ENCODE results near the gene CFDP1.

Gene CFDP1

GRCh38 chr16:75326333-75326732 lies 107.0 kb downstream of the CFDP1 start:
- no peaks in the 10 kb centered on the region for H3K9me3 ChIP-seq (ENCODE audit: control insufficient read depth in 5 of 5, low read length in 5 of 5)
- H3K9ac ChIP-seq (ENCODE audit: low read length in 5 of 5) = no peak overlapping the region
- no peak overlapping the region for H3K4me3 ChIP-seq (ENCODE audit: low read depth in 1 of 5, low read length in 5 of 5)
- H3K27me3 ChIP-seq (ENCODE audit: control insufficient read depth in 5 of 5, insufficient read depth in 4 of 5, low read length in 5 of 5) = no peaks in the 10 kb centered on the region
- peaks cover 0 to 3% (median 0%) of the 10 kb centered on the region in 5 donors for H3K36me3 ChIP-seq (ENCODE audit: control insufficient read depth in 5 of 5, insufficient read depth in 5 of 5, low read length in 5 of 5)
- no peaks in the 10 kb centered on the region for H3K4me1 ChIP-seq (ENCODE audit: control insufficient read depth in 5 of 5, insufficient read depth in 5 of 5, low read length in 5 of 5)
- H3K27ac ChIP-seq (ENCODE audit: low read depth, low read length) = no peak overlapping the region

GRCh38 chr16:75323933-75324332 lies 109.4 kb downstream of the CFDP1 start:
- peaks cover 0 to 13% (median 7%) of the 10 kb centered on the region in 5 donors for H3K4me1 ChIP-seq (ENCODE audit: control insufficient read depth in 5 of 5, insufficient read depth in 5 of 5, low read length in 5 of 5)
- H3K27me3 ChIP-seq (ENCODE audit: control insufficient read depth in 5 of 5, insufficient read depth in 4 of 5, low read length in 5 of 5) = no peaks in the 10 kb centered on the region
- no peak overlapping the region for H3K4me3 ChIP-seq (ENCODE audit: low read depth in 1 of 5, low read length in 5 of 5)
- H3K27ac ChIP-seq (ENCODE audit: low read depth, low read length) = no peak overlapping the region
- peaks cover 0 to 3% (median 0%) of the 10 kb centered on the region in 5 donors for H3K36me3 ChIP-seq (ENCODE audit: control insufficient read depth in 5 of 5, insufficient read depth in 5 of 5, low read length in 5 of 5)
- H3K9me3 ChIP-seq (ENCODE audit: control insufficient read depth in 5 of 5, low read length in 5 of 5) = no peaks in the 10 kb centered on the region
- no peak overlapping the region for H3K9ac ChIP-seq (ENCODE audit: low read length in 5 of 5)

- no peaks in the 10 kb centered on the region for H3K27me3 ChIP-seq (ENCODE audit: control insufficient read depth in 5 of 5, insufficient read depth in 4 of 5, low read length in 5 of 5)
- peaks cover 0 to 14% (median 7%) of the 10 kb centered on the region in 5 donors for H3K4me1 ChIP-seq (ENCODE audit: control insufficient read depth in 5 of 5, insufficient read depth in 5 of 5, low read length in 5 of 5)
- H3K4me3 ChIP-seq (ENCODE audit: low read depth in 1 of 5, low read length in 5 of 5) = no peak overlapping the region
These were observed 110.1 kb downstream of the CFDP1 start for GRCh38 chr16:75323198-75323597.

GRCh38 chr16:75322740-75323139 lies 110.6 kb downstream of the CFDP1 start:
- Histone ChIP-seq H3K9ac (ENCODE audit: low read length in 5 of 5) (no peak overlapping the region), H3K27ac (ENCODE audit: low read depth, low read length) (no peak overlapping the region), H3K4me3 (ENCODE audit: low read depth in 1 of 5, low read length in 5 of 5) (no peak overlapping the region), H3K9me3 (ENCODE audit: control insufficient read depth in 5 of 5, low read length in 5 of 5) (no peaks in the 10 kb centered on the region), H3K4me1 (ENCODE audit: control insufficient read depth in 5 of 5, insufficient read depth in 5 of 5, low read length in 5 of 5) (peaks cover 0 to 19% (median 11%) of the 10 kb centered on the region in 5 donors), H3K36me3 (ENCODE audit: control insufficient read depth in 5 of 5, insufficient read depth in 5 of 5, low read length in 5 of 5) (peaks cover 0 to 3% (median 0%) of the 10 kb centered on the region in 5 donors), H3K27me3 (ENCODE audit: control insufficient read depth in 5 of 5, insufficient read depth in 4 of 5, low read length in 5 of 5) (no peaks in the 10 kb centered on the region)

More at GRCh38 chr16:75323198-75323597, 110.1 kb downstream of the CFDP1 start:
- H3K9ac ChIP-seq (ENCODE audit: low read length in 5 of 5) = no peak overlapping the region
- no peaks in the 10 kb centered on the region for H3K9me3 ChIP-seq (ENCODE audit: control insufficient read depth in 5 of 5, low read length in 5 of 5)
- H3K27ac ChIP-seq (ENCODE audit: low read depth, low read length) = no peak overlapping the region
- peaks cover 0 to 3% (median 0%) of the 10 kb centered on the region in 5 donors for H3K36me3 ChIP-seq (ENCODE audit: control insufficient read depth in 5 of 5, insufficient read depth in 5 of 5, low read length in 5 of 5)

GRCh38 chr16:75320435-75320834 lies 112.9 kb downstream of the CFDP1 start:
- peaks cover 0 to 3% (median 0%) of the 10 kb centered on the region in 5 donors for H3K36me3 ChIP-seq (ENCODE audit: control insufficient read depth in 5 of 5, insufficient read depth in 5 of 5, low read length in 5 of 5)
- no peaks in the 10 kb centered on the region for H3K9me3 ChIP-seq (ENCODE audit: control insufficient read depth in 5 of 5, low read length in 5 of 5)
- H3K27me3 ChIP-seq (ENCODE audit: control insufficient read depth in 5 of 5, insufficient read depth in 4 of 5, low read length in 5 of 5) = no peaks in the 10 kb centered on the region
- no peak overlapping the region for H3K4me3 ChIP-seq (ENCODE audit: low read depth in 1 of 5, low read length in 5 of 5)
- H3K4me1 ChIP-seq (ENCODE audit: control insufficient read depth in 5 of 5, insufficient read depth in 5 of 5, low read length in 5 of 5) = peaks cover 0 to 23% (median 16%) of the 10 kb centered on the region in 5 donors
- no peak overlapping the region for H3K27ac ChIP-seq (ENCODE audit: low read depth, low read length)
- H3K9ac ChIP-seq (ENCODE audit: low read length in 5 of 5) = no peak overlapping the region

- Histone ChIP-seq H3K27ac (ENCODE audit: low read depth, low read length) (no peak overlapping the region), H3K4me3 (ENCODE audit: low read depth in 1 of 5, low read length in 5 of 5) (no peak overlapping the region), H3K9me3 (ENCODE audit: control insufficient read depth in 5 of 5, low read length in 5 of 5) (no peaks in the 10 kb centered on the region), H3K9ac (ENCODE audit: low read length in 5 of 5) (peak overlapping the region in 1 of 5 donors; percentile 20), H3K36me3 (ENCODE audit: control insufficient read depth in 5 of 5, insufficient read depth in 5 of 5, low read length in 5 of 5) (peaks cover 0 to 3% (median 0%) of the 10 kb centered on the region in 5 donors), H3K4me1 (ENCODE audit: control insufficient read depth in 5 of 5, insufficient read depth in 5 of 5, low read length in 5 of 5) (peaks cover 0 to 23% (median 16%) of the 10 kb centered on the region in 5 donors), H3K27me3 (ENCODE audit: control insufficient read depth in 5 of 5, insufficient read depth in 4 of 5, low read length in 5 of 5) (no peaks in the 10 kb centered on the region)
These were observed 113.5 kb downstream of the CFDP1 start for GRCh38 chr16:75319513-75320411.

GRCh38 chr16:75318737-75319136 lies 114.6 kb downstream of the CFDP1 start:
- Histone ChIP-seq H3K4me1 (ENCODE audit: control insufficient read depth in 5 of 5, insufficient read depth in 5 of 5, low read length in 5 of 5) (peaks cover 0 to 23% (median 16%) of the 10 kb centered on the region in 5 donors), H3K4me3 (ENCODE audit: low read depth in 1 of 5, low read length in 5 of 5) (no peak overlapping the region), H3K9ac (ENCODE audit: low read length in 5 of 5) (no peak overlapping the region), H3K36me3 (ENCODE audit: control insufficient read depth in 5 of 5, insufficient read depth in 5 of 5, low read length in 5 of 5) (peaks cover 0 to 5% (median 0%) of the 10 kb centered on the region in 5 donors), H3K27me3 (ENCODE audit: control insufficient read depth in 5 of 5, insufficient read depth in 4 of 5, low read length in 5 of 5) (no peaks in the 10 kb centered on the region), H3K27ac (ENCODE audit: low read depth, low read length) (no peak overlapping the region), H3K9me3 (ENCODE audit: control insufficient read depth in 5 of 5, low read length in 5 of 5) (no peaks in the 10 kb centered on the region)

GRCh38 chr16:75317532-75317931 lies 115.8 kb downstream of the CFDP1 start:
- Histone ChIP-seq H3K4me3 (ENCODE audit: low read depth in 1 of 5, low read length in 5 of 5) (no peak overlapping the region), H3K27me3 (ENCODE audit: control insufficient read depth in 5 of 5, insufficient read depth in 4 of 5, low read length in 5 of 5) (no peaks in the 10 kb centered on the region), H3K27ac (ENCODE audit: low read depth, low read length) (peak overlapping the region; percentile 50), H3K9me3 (ENCODE audit: control insufficient read depth in 5 of 5, low read length in 5 of 5) (no peaks in the 10 kb centered on the region), H3K4me1 (ENCODE audit: control insufficient read depth in 5 of 5, insufficient read depth in 5 of 5, low read length in 5 of 5) (peaks cover 0 to 23% (median 16%) of the 10 kb centered on the region in 5 donors), H3K36me3 (ENCODE audit: control insufficient read depth in 5 of 5, insufficient read depth in 5 of 5, low read length in 5 of 5) (peaks cover 0 to 12% (median 4%) of the 10 kb centered on the region in 5 donors), H3K9ac (ENCODE audit: low read length in 5 of 5) (no peak overlapping the region)

GRCh38 chr16:75317101-75317522 lies 116.2 kb downstream of the CFDP1 start:
- H3K9me3 ChIP-seq (ENCODE audit: control insufficient read depth in 5 of 5, low read length in 5 of 5) = no peaks in the 10 kb centered on the region
- H3K27ac ChIP-seq (ENCODE audit: low read depth, low read length) = peak overlapping the region; percentile 50
- no peak overlapping the region for H3K9ac ChIP-seq (ENCODE audit: low read length in 5 of 5)
- no peaks in the 10 kb centered on the region for H3K27me3 ChIP-seq (ENCODE audit: control insufficient read depth in 5 of 5, insufficient read depth in 4 of 5, low read length in 5 of 5)
- H3K4me1 ChIP-seq (ENCODE audit: control insufficient read depth in 5 of 5, insufficient read depth in 5 of 5, low read length in 5 of 5) = peaks cover 0 to 23% (median 16%) of the 10 kb centered on the region in 5 donors
- H3K36me3 ChIP-seq (ENCODE audit: control insufficient read depth in 5 of 5, insufficient read depth in 5 of 5, low read length in 5 of 5) = peaks cover 0 to 12% (median 4%) of the 10 kb centered on the region in 5 donors
- no peak overlapping the region for H3K4me3 ChIP-seq (ENCODE audit: low read depth in 1 of 5, low read length in 5 of 5)

Measured in subcutaneous abdominal adipose tissue (tissue), 5 donors.